ENCODE results near the gene CRIM1.

Gene CRIM1

GRCh38 chr2:36538335-36538734, 182.8 kb downstream of the CRIM1 start:
- no peak overlapping the region for H3K27ac ChIP-seq (ENCODE audit: low read length)
- peaks cover 15% of the 10 kb centered on the region for H3K36me3 ChIP-seq (ENCODE audit: control insufficient read depth, low read depth, low read length)
- no peaks in the 10 kb centered on the region for H3K4me1 ChIP-seq (ENCODE audit: control insufficient read depth, low read depth, low read length)

GRCh38 chr2:36539631-36540030, 184.1 kb downstream of the CRIM1 start:
- H3K27me3 ChIP-seq (ENCODE audit: control insufficient read depth, insufficient read depth, low read length) = no peaks in the 10 kb centered on the region
- H3K4me1 ChIP-seq (ENCODE audit: control insufficient read depth, low read depth, low read length) = no peaks in the 10 kb centered on the region
- H3K27ac ChIP-seq (ENCODE audit: low read length) = no peak overlapping the region
- H3K4me3 ChIP-seq (ENCODE audit: low read length) = no peak overlapping the region
- no peak overlapping the region for H3K9ac ChIP-seq (ENCODE audit: low read length)
- H3K9me3 ChIP-seq (ENCODE audit: control insufficient read depth, low read depth, low read length) = no peaks in the 10 kb centered on the region
- H3K36me3 ChIP-seq (ENCODE audit: control insufficient read depth, low read depth, low read length) = peaks cover 21% of the 10 kb centered on the region

More at GRCh38 chr2:36538335-36538734, 182.8 kb downstream of the CRIM1 start:
- Histone ChIP-seq H3K9me3 (ENCODE audit: control insufficient read depth, low read depth, low read length) (no peaks in the 10 kb centered on the region), H3K27me3 (ENCODE audit: control insufficient read depth, insufficient read depth, low read length) (no peaks in the 10 kb centered on the region), H3K9ac (ENCODE audit: low read length) (no peak overlapping the region), H3K4me3 (ENCODE audit: low read length) (no peak overlapping the region)

- no peaks in the 10 kb centered on the region for H3K4me1 ChIP-seq (ENCODE audit: control insufficient read depth, low read depth, low read length)
- no peak overlapping the region for H3K9ac ChIP-seq (ENCODE audit: low read length)
- H3K36me3 ChIP-seq (ENCODE audit: control insufficient read depth, low read depth, low read length) = peaks cover 34% of the 10 kb centered on the region
- no peak overlapping the region for H3K27ac ChIP-seq (ENCODE audit: low read length)
- no peak overlapping the region for H3K4me3 ChIP-seq (ENCODE audit: low read length)
- no peaks in the 10 kb centered on the region for H3K27me3 ChIP-seq (ENCODE audit: control insufficient read depth, insufficient read depth, low read length)
- H3K9me3 ChIP-seq (ENCODE audit: control insufficient read depth, low read depth, low read length) = no peaks in the 10 kb centered on the region
Measured at GRCh38 chr2:36540986-36541754, 185.6 kb downstream of the CRIM1 start.

GRCh38 chr2:36541891-36542595, 186.5 kb downstream of the CRIM1 start:
- Histone ChIP-seq H3K4me3 (ENCODE audit: low read length) (no peak overlapping the region), H3K27ac (ENCODE audit: low read length) (no peak overlapping the region), H3K36me3 (ENCODE audit: control insufficient read depth, low read depth, low read length) (peaks cover 36% of the 10 kb centered on the region), H3K4me1 (ENCODE audit: control insufficient read depth, low read depth, low read length) (no peaks in the 10 kb centered on the region), H3K9ac (ENCODE audit: low read length) (no peak overlapping the region), H3K27me3 (ENCODE audit: control insufficient read depth, insufficient read depth, low read length) (no peaks in the 10 kb centered on the region), H3K9me3 (ENCODE audit: control insufficient read depth, low read depth, low read length) (no peaks in the 10 kb centered on the region)

DNA sequence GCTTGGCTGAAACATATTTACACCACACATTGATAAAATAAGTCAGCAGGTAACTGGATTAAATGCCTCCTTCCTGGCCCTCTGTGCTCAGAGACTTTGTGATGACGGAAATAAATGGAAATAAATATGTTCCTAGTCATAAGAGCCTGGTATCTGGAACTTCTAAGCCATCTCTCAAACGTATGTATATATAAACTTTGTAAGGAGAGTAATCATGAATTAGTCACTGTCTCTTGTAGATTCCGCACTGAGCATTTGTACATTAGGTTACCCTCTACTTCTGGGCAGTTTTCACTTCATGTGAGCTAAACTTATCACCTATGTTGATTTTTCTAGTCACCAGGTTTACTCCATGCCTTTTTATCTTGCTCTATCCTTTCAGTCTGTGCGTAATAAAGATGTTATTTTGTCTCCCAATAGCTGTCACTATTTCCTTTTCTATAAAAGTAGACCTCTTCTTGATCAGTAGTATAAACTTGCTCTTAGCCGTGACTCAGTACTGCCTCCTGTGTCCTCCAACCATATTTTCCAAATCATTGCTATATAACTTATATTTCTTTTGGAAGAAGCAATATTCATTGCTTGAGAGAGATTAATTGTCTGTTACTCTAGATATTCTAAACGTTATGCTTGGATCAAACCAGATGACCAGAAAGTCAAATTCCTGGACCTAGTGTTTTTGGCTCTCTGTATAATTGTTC, 189.2 kb downstream of the CRIM1 start:
- H3K27me3 ChIP-seq (ENCODE audit: control insufficient read depth, insufficient read depth, low read length) = no peaks in the 10 kb centered on the region
- no peak overlapping the region for H3K4me3 ChIP-seq (ENCODE audit: low read length)
- H3K4me1 ChIP-seq (ENCODE audit: control insufficient read depth, low read depth, low read length) = no peaks in the 10 kb centered on the region
- no peak overlapping the region for H3K27ac ChIP-seq (ENCODE audit: low read length)
- H3K9ac ChIP-seq (ENCODE audit: low read length) = no peak overlapping the region
- no peaks in the 10 kb centered on the region for H3K9me3 ChIP-seq (ENCODE audit: control insufficient read depth, low read depth, low read length)
- H3K36me3 ChIP-seq (ENCODE audit: control insufficient read depth, low read depth, low read length) = peaks cover 48% of the 10 kb centered on the region

GRCh38 chr2:36545871-36546416, 190.4 kb downstream of the CRIM1 start:
- H3K27ac ChIP-seq (ENCODE audit: low read length) = no peak overlapping the region
- H3K9me3 ChIP-seq (ENCODE audit: control insufficient read depth, low read depth, low read length) = no peaks in the 10 kb centered on the region
- no peaks in the 10 kb centered on the region for H3K4me1 ChIP-seq (ENCODE audit: control insufficient read depth, low read depth, low read length)
- no peaks in the 10 kb centered on the region for H3K27me3 ChIP-seq (ENCODE audit: control insufficient read depth, insufficient read depth, low read length)
- H3K9ac ChIP-seq (ENCODE audit: low read length) = no peak overlapping the region
- H3K4me3 ChIP-seq (ENCODE audit: low read length) = no peak overlapping the region
- peaks cover 53% of the 10 kb centered on the region for H3K36me3 ChIP-seq (ENCODE audit: control insufficient read depth, low read depth, low read length)

- Histone ChIP-seq H3K36me3 (ENCODE audit: control insufficient read depth, low read depth, low read length) (peaks cover 64% of the 10 kb centered on the region), H3K4me1 (ENCODE audit: control insufficient read depth, low read depth, low read length) (no peaks in the 10 kb centered on the region), H3K27ac (ENCODE audit: low read length) (no peak overlapping the region)
Measured at GRCh38 chr2:36547906-36548305, 192.3 kb downstream of the CRIM1 start.

DNA sequence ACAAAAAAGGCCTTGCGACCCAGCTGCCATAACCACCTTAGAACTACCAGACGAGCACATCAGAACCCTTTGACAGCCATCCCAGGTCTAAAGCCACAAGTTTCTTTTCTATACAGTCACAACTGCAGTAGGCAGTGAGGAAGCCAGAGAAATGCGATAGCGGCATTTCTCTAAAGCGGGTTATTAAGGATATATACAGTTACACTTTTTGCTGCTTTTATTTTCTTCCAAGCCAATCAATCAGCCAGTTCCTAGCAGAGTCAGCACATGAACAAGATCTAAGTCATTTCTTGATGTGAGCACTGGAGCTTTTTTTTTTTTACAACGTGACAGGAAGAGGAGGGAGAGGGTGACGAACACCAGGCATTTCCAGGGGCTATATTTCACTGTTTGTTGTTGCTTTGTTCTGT, 193.6 kb downstream of the CRIM1 start:
- Histone ChIP-seq H3K4me3 (ENCODE audit: low read length) (no peak overlapping the region), H3K9me3 (ENCODE audit: control insufficient read depth, low read depth, low read length) (no peaks in the 10 kb centered on the region), H3K4me1 (ENCODE audit: control insufficient read depth, low read depth, low read length) (no peaks in the 10 kb centered on the region), H3K27ac (ENCODE audit: low read length) (no peak overlapping the region), H3K36me3 (ENCODE audit: control insufficient read depth, low read depth, low read length) (peaks cover 67% of the 10 kb centered on the region), H3K9ac (ENCODE audit: low read length) (no peak overlapping the region), H3K27me3 (ENCODE audit: control insufficient read depth, insufficient read depth, low read length) (no peaks in the 10 kb centered on the region)

More at GRCh38 chr2:36547906-36548305, 192.3 kb downstream of the CRIM1 start:
- no peaks in the 10 kb centered on the region for H3K9me3 ChIP-seq (ENCODE audit: control insufficient read depth, low read depth, low read length)
- no peak overlapping the region for H3K9ac ChIP-seq (ENCODE audit: low read length)
- no peaks in the 10 kb centered on the region for H3K27me3 ChIP-seq (ENCODE audit: control insufficient read depth, insufficient read depth, low read length)
- H3K4me3 ChIP-seq (ENCODE audit: low read length) = no peak overlapping the region

DNA sequence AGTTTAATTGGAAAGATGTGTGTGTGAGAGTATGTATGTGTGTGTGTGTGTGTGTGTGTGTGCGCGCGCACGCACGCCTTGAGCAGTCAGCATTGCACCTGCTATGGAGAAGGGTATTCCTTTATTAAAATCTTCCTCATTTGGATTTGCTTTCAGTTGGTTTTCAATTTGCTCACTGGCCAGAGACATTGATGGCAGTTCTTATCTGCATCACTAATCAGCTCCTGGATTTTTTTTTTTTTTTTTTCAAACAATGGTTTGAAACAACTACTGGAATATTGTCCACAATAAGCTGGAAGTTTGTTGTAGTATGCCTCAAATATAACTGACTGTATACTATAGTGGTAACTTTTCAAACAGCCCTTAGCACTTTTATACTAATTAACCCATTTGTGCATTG, 194.4 kb downstream of the CRIM1 start:
- H3K4me1 ChIP-seq (ENCODE audit: control insufficient read depth, low read depth, low read length) = no peaks in the 10 kb centered on the region
- no peaks in the 10 kb centered on the region for H3K9me3 ChIP-seq (ENCODE audit: control insufficient read depth, low read depth, low read length)
- peaks cover 67% of the 10 kb centered on the region for H3K36me3 ChIP-seq (ENCODE audit: control insufficient read depth, low read depth, low read length)
- no peak overlapping the region for H3K9ac ChIP-seq (ENCODE audit: low read length)
- no peak overlapping the region for H3K4me3 ChIP-seq (ENCODE audit: low read length)
- no peaks in the 10 kb centered on the region for H3K27me3 ChIP-seq (ENCODE audit: control insufficient read depth, insufficient read depth, low read length)
- H3K27ac ChIP-seq (ENCODE audit: low read length) = no peak overlapping the region

GRCh38 chr2:36553683-36554082, 198.1 kb downstream of the CRIM1 start:
- Histone ChIP-seq H3K27me3 (ENCODE audit: control insufficient read depth, insufficient read depth, low read length) (no peaks in the 10 kb centered on the region), H3K9me3 (ENCODE audit: control insufficient read depth, low read depth, low read length) (no peaks in the 10 kb centered on the region), H3K4me1 (ENCODE audit: control insufficient read depth, low read depth, low read length) (no peaks in the 10 kb centered on the region), H3K9ac (ENCODE audit: low read length) (no peak overlapping the region), H3K4me3 (ENCODE audit: low read length) (no peak overlapping the region), H3K36me3 (ENCODE audit: control insufficient read depth, low read depth, low read length) (peaks cover 44% of the 10 kb centered on the region), H3K27ac (ENCODE audit: low read length) (no peak overlapping the region)

GRCh38 chr2:36554531-36554930, 199.0 kb downstream of the CRIM1 start:
- H3K4me3 ChIP-seq (ENCODE audit: low read length) = no peak overlapping the region
- H3K27me3 ChIP-seq (ENCODE audit: control insufficient read depth, insufficient read depth, low read length) = no peaks in the 10 kb centered on the region
- H3K36me3 ChIP-seq (ENCODE audit: control insufficient read depth, low read depth, low read length) = peaks cover 36% of the 10 kb centered on the region
- peaks cover 2% of the 10 kb centered on the region for H3K4me1 ChIP-seq (ENCODE audit: control insufficient read depth, low read depth, low read length)
- H3K9me3 ChIP-seq (ENCODE audit: control insufficient read depth, low read depth, low read length) = no peaks in the 10 kb centered on the region
- no peak overlapping the region for H3K27ac ChIP-seq (ENCODE audit: low read length)
- no peak overlapping the region for H3K9ac ChIP-seq (ENCODE audit: low read length)

All from iPS-18a (cell line).